ENCODE results near the gene GGCX.

GRCh38 chr2:85577063-85577385 is 15.7 kb upstream of the GGCX start:
- TF ChIP-seq CTCF (IDR thresholded peaks at IDR 0.05; ENCODE audit: borderline replicate concordance, extremely low read depth, low read length, poor library complexity, severe bottlenecking) (no peak), EZH2 (IDR thresholded peaks at IDR 0.05; ENCODE audit: borderline replicate concordance, low read depth, low read length, severe bottlenecking) (no peak)
